Fibroblast of mammary gland (primary cell): Measurements from ENCODE around the gene RGS19.

Source experiments
- DNase-seq: peaks from one replicate; pipeline ENCODE4 v3.0.0-alpha.2; 2010; ENCODE audit warnings: low read depth
- H3K4me3 ChIP-seq: 2 replicates; pipeline ENCODE4 v1.5.1; 2011; ENCODE audit warnings: low read depth, mild to moderate bottlenecking, low read length, moderate library complexity; ENCODE audit not compliant: control insufficient read depth
- TF ChIP-seq, protein P1 (sequence below): conservative IDR thresholded peaks from 2 replicates; pipeline ENCODE4 v1.5.1; 2011; ENCODE audit warnings: low read depth, low read length, inconsistent platforms; ENCODE audit not compliant: control insufficient read depth, insufficient read depth

The RGS19 gene

DNA sequence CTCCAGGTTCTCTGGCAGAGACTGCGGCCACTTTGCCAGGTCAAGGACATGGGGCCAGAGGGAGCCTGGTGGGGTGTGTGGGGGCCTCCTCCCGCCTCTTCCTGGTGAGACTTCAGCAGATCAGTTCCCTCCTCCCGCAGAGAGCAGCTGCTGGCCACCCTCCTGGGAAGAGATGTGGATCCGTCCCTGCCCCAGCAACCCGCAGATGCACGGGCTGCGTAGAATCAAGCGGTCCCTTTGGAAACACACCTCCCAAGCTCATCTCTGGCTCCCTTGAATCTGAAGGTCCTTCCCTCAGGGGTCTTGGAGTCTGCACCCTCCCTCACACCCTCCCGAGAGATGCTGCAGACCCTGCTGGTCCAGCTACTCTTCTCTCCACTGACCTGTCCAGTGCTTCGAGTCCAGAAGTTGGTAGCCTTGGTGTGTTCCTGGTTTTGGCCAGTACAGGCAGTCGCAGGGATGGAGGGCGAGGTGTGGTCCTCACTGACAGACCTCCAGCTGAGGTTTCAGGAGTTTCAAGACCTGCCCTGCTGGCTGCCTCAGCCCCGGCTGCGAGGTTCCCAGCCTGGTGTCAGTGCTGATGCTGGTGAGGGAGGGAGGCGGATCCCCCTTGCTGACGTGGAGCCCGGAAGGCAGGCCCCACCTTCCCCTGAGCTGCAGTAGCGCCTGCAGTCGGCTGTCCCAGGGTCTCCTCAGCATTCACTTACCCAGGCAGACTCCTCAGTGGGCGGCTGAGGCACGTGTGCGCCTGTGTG, 27.8 kb upstream of the RGS19 start, which contains the start of gene NPBWR2:
Gene NPBWR2, minus strand, starts transcription at position 585 of the 755 bp plus-strand sequence. CDS start 734 bp downstream, outside the sequence.
- H3K4me3 ChIP-seq: no peak within 1 kb of the TSS
- TF ChIP-seq, protein P1, sequence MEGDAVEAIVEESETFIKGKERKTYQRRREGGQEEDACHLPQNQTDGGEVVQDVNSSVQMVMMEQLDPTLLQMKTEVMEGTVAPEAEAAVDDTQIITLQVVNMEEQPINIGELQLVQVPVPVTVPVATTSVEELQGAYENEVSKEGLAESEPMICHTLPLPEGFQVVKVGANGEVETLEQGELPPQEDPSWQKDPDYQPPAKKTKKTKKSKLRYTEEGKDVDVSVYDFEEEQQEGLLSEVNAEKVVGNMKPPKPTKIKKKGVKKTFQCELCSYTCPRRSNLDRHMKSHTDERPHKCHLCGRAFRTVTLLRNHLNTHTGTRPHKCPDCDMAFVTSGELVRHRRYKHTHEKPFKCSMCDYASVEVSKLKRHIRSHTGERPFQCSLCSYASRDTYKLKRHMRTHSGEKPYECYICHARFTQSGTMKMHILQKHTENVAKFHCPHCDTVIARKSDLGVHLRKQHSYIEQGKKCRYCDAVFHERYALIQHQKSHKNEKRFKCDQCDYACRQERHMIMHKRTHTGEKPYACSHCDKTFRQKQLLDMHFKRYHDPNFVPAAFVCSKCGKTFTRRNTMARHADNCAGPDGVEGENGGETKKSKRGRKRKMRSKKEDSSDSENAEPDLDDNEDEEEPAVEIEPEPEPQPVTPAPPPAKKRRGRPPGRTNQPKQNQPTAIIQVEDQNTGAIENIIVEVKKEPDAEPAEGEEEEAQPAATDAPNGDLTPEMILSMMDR: no peak
- no peak for DNase-seq

DNA sequence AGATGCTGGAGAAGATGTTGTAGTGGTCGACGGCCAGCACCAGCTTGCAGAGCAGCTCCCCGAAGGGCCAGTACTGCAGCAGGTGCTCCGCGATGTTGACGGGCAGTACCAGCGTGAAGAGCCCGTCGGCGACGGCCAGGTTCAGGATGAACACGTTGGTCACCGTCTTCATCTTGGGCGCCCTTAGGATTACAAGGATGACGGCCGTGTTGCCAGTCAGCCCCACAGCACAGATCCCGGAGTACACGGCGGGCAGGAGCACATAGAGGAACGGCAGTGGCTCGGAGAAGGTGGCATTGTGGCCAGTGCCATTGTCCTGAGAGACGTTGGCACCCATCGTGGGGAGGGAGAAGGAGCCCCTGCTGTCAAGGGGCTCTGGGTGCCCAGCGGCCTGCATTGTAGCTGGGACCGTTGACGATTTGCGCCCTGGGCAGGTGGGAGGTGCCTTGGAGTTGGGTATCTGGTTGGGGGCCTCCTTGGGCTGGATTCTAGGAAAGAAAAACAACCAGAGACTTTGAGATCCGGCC, 27.2 kb upstream of the RGS19 start:
- TF ChIP-seq, protein P1: no peak
- H3K4me3 ChIP-seq: no peak overlapping the region
- DNase-seq: no peak

DNA sequence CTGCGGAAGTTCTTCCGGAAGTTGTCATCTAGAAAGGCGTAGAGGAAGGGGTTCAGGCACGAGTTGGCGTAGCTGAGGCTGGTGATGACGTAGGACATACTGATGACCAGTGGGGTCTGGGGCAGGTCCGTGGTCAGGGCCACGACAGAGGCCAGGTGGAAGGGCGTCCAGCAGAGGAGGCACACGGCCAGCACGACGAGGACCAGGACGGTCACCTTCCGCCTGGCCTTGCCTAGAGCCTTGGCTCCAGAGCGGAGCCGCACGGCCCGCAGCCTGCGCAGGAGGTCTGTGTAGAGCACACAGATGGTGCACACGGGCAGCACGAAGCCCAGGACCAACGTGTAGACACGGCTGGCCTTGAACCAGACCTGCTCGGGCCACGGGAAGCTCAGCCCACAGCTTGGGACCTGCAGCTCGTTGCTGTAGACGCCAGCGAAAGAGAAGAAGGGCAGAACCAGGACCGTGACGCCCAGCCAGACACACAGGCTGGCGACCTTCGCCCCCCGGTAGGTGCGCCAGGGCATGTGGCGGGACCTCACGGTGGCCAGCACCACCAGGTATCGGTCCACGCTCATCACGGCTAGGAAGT, 26.6 kb upstream of the RGS19 start:
- TF ChIP-seq, protein P1: no peak
- H3K4me3 ChIP-seq: no peak overlapping the region
- DNase-seq: no peak

DNA sequence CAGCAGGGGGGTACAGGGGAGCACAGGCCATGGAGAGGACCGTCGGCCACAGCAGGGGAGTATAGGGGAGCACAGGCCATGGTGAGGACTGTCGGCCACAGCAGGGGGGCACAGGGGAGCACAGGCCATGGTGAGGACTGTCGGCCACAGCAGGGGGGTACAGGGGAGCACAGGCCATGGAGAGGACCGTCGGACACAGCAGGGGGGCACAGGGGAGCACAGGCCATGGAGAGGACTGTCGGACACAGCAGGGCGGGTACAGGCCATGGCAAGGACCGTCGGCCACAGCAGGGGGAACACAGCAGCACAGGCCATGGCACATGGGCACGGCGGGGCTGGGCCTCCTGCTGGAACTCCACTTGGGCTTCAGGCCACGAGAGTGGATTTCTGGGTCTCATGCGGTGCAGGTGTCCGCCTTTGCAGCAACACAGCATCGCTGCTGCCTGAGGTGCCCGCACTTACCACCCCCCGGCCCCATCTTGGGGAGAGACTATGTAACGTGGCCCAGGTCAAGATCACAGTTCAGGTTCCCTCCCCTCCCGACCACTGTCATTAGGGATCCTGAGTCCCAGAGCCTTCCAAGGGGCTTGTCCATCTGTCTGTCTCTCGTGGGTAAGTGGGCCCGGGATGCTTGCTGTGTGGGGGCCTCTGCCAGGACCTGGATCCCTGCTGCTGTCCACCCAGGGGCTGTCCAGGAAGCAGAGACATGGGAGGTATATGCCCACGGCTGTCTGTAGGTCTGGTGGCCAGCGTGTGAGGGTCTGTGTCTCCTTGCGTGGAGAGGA, 25.5 kb upstream of the RGS19 start:
- TF ChIP-seq, protein P1: no peak
- DNase-seq: no peak
- H3K4me3 ChIP-seq: no peak overlapping the region

DNA sequence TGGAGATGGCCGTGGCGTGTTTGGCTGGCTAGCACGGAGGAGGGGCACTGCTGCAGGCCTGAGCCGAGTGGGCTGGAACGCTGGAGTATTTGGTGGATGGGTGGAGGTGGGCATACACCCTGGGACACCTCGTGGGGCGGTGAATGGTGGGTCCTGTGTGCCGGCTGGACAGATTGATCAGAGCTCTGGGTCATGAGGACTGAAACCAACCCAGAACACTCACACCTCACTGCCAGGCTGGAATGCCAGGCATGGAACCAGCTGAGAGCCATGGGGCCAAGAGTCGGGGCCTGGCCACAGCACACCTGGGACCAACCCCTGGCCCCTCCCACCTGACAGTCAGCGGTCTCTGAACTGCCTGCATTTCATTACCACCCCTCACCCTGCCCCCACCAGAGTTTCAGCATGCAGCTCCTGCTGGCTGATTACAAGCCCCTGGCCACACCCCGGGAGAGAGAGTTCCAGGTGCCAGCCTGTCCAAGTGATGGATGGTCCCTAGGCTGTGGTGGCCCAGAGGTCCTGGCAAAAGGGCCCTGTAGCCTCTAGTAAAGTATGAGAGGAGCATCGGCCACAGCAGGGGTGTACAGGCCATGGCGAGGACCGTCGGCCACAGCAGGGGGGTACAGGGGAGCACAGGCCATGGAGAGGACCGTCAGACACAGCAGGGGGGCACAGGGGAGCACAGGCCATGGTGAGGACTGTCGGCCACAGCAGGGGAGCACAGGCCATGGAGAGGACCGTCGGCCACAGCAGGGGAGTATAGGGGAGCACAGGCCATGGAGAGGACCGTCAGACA, 24.8 kb upstream of the RGS19 start:
- H3K4me3 ChIP-seq: no peak overlapping the region
- no peak for DNase-seq
- TF ChIP-seq, protein P1: no peak

DNA sequence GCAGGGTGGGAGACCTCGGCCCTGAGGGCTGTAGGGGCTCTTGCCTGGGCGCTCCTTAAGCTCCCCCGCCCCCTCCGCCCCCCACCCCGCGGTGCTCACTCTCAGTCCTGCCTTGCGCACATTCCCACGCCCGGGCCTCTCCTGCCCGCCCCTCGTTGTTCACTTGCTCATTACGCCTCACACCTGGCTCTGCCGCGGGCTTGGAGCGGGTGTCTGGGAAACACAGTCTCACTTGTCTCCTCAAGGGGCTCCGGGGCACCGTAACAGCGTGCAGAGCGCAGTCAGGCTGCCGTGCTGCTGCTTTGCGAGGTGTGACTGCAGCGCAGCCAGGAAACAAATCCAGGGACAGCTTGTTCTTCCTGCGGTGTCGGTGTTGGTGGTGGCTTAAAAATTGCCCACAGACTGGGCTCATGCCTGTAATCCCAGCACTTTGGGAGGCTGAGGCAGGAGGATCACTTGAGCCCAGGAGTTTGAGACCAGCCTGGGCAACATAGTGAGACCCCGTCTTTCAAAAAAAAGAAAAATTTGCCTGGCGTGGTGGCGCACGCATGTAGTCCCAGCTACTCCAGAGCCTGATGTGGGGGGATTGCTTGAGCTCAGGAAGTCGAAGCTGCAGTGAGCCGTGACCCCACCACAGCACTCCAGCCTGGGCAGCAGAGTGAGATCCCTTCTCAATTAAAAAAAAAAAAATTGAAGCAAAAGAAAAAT, 23.5 kb upstream of the RGS19 start:
- H3K4me3 ChIP-seq: no peak overlapping the region
- DNase-seq: no peak
- TF ChIP-seq, protein P1: no peak
